ENCODE results near the gene CEP85L. TPM values are rescaled to one million over a fixed set of nuclear protein-coding genes. Genes with fewer than 3 reads are reported as not detected.

The CEP85L gene
- total and polyA plus RNA-seq, 2 of the 13 experiments (the other 11 are each of a cell fraction or from before 2014, with no cell fraction given): 0.44 to 1.7 TPM

DNA sequence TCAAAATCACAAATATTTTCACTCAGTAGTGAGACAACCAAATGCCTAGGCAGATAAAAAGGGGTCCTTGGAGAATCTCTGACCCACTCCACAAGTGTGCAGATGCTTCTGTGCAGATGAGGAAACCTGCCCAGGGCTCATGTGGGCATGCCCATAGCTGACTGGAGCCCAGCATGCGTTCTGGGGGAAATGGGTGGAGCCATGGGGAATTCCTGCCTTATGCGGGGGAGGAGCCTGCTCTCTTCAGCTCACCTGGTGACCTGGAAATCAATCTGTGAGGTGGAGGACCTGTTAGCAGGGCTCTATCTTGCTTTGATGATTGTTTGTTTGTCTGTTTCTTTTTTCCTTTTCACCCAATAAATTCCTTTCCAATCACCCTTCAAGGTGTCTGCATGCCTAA is 126.7 kb downstream of the CEP85L start:
- ATAC-seq: no peak

GRCh38 chr6:118523216-118523615 is 128.2 kb downstream of the CEP85L start:
- Histone ChIP-seq H3K4me2 (ENCODE audit: low read depth, low read length) (no peak overlapping the region), H3K9me3 (ENCODE audit: low read length) (no peaks in the 10 kb centered on the region), H3K9ac (ENCODE audit: insufficient read depth, low read depth, low read length) (no peak overlapping the region), H3K4me3 (replicated peaks in 1 of 3; ENCODE audit: insufficient read depth in 1 of 3, low read depth in 2 of 3, low read length in 3 of 3) (no peak overlapping the region), H3K27me3 (ENCODE audit: control insufficient read depth in 1 of 2, insufficient read depth in 2 of 2, low read length in 2 of 2) (no peaks in the 10 kb centered on the region), H3K36me3 (replicated peaks in 1 of 2; ENCODE audit: control insufficient read depth in 1 of 2, insufficient read depth in 2 of 2, low read length in 2 of 2) (no peaks in the 10 kb centered on the region), H4K20me1 (ENCODE audit: insufficient read depth, low read length) (no peaks in the 10 kb centered on the region; the same call in 1 of the 2 replicates), H3K27ac (ENCODE audit: extremely low read length, insufficient read depth, low read length) (no peak overlapping the region), H2AFZ (ENCODE audit: low read length) (no peak overlapping the region), H3K4me1 (ENCODE audit: insufficient read depth, low read length) (no peaks in the 10 kb centered on the region), H3K79me2 (ENCODE audit: insufficient read depth, low read length) (no peaks in the 10 kb centered on the region)
- DNase-seq (ENCODE audit: low spot score) (no peak), FAIRE-seq (no peak), ATAC-seq (no peak)
- intact Hi-C loops (cut with micrococcal nuclease; ENCODE audit: unreplicated experiment): no loop called here
- WGBS (ENCODE audit: low lambda C conversion rate): 59% methylated on average over 5 of the region's 5 CpGs
- TF ChIP-seq RFXANK (CRISPR knock-in tag; IDR thresholded peaks at IDR 0.05): no peak
- in situ Hi-C loops (cut with HindIII; ENCODE audit: extremely low pct_ligation_motif_present, low pct_unique_long_range_greater_than_20kb): no loop called here
- no TSS peak for BruUV-seq (replicated peaks)
- ChIA-PET POLR2A (no interaction called here), CTCF (ENCODE audit: low intra/inter-chr PET ratio, low total read pairs) (no interaction called here)

More for the DNA sequence above, 126.7 kb downstream of the CEP85L start:
- ChIA-PET POLR2A (no interaction called here), CTCF (ENCODE audit: low intra/inter-chr PET ratio, low total read pairs) (no interaction called here)
- FAIRE-seq (no peak), DNase-seq (ENCODE audit: low spot score) (no peak)
- H3K4me3 ChIP-seq (replicated peaks in 1 of 3; ENCODE audit: insufficient read depth in 1 of 3, low read depth in 2 of 3, low read length in 3 of 3): no peak overlapping the region
- no peaks in the 10 kb centered on the region for H3K36me3 ChIP-seq (replicated peaks in 1 of 2; ENCODE audit: control insufficient read depth in 1 of 2, insufficient read depth in 2 of 2, low read length in 2 of 2)
- no peak overlapping the region for H2AFZ ChIP-seq (ENCODE audit: low read length)
- H3K9ac ChIP-seq (ENCODE audit: insufficient read depth, low read depth, low read length): no peak overlapping the region
- WGBS (ENCODE audit: low lambda C conversion rate): 21% methylated on average over 2 of the region's 2 CpGs
- H3K4me1 ChIP-seq (ENCODE audit: insufficient read depth, low read length): no peaks in the 10 kb centered on the region
- no peaks in the 10 kb centered on the region for H3K27me3 ChIP-seq (ENCODE audit: control insufficient read depth in 1 of 2, insufficient read depth in 2 of 2, low read length in 2 of 2)
- no peaks in the 10 kb centered on the region for H3K79me2 ChIP-seq (ENCODE audit: insufficient read depth, low read length)
- BruUV-seq (replicated peaks): no TSS peak
- H3K4me2 ChIP-seq (ENCODE audit: low read depth, low read length): no peak overlapping the region
- intact Hi-C loops (cut with micrococcal nuclease; ENCODE audit: unreplicated experiment) (no loop called here), in situ Hi-C loops (cut with HindIII; ENCODE audit: extremely low pct_ligation_motif_present, low pct_unique_long_range_greater_than_20kb) (no loop called here)
- H3K9me3 ChIP-seq (ENCODE audit: low read length): no peaks in the 10 kb centered on the region
- H4K20me1 ChIP-seq (ENCODE audit: insufficient read depth, low read length): no peaks in the 10 kb centered on the region; the same call in 1 of the 2 replicates
- no peak overlapping the region for H3K27ac ChIP-seq (ENCODE audit: extremely low read length, insufficient read depth, low read length)
- TF ChIP-seq YEATS2 (CRISPR knock-in tag; IDR thresholded peaks at IDR 0.05; ENCODE audit: borderline replicate concordance): no peak
- TF ChIP-seq ZNF557 (CRISPR knock-in tag; IDR thresholded peaks at IDR 0.05): no peak

GRCh38 chr6:118522422-118522821 is 129.0 kb downstream of the CEP85L start:
- in situ Hi-C loops (cut with HindIII; ENCODE audit: extremely low pct_ligation_motif_present, low pct_unique_long_range_greater_than_20kb): no loop called here
- Histone ChIP-seq H3K4me1 (ENCODE audit: insufficient read depth, low read length) (no peaks in the 10 kb centered on the region), H3K27me3 (ENCODE audit: control insufficient read depth in 1 of 2, insufficient read depth in 2 of 2, low read length in 2 of 2) (no peaks in the 10 kb centered on the region), H3K79me2 (ENCODE audit: insufficient read depth, low read length) (no peaks in the 10 kb centered on the region), H3K9me3 (ENCODE audit: low read length) (no peaks in the 10 kb centered on the region), H3K36me3 (replicated peaks in 1 of 2; ENCODE audit: control insufficient read depth in 1 of 2, insufficient read depth in 2 of 2, low read length in 2 of 2) (no peaks in the 10 kb centered on the region), H3K4me2 (ENCODE audit: low read depth, low read length) (no peak overlapping the region), H3K4me3 (replicated peaks in 1 of 3; ENCODE audit: insufficient read depth in 1 of 3, low read depth in 2 of 3, low read length in 3 of 3) (no peak overlapping the region), H3K9ac (ENCODE audit: insufficient read depth, low read depth, low read length) (no peak overlapping the region), H3K27ac (ENCODE audit: extremely low read length, insufficient read depth, low read length) (no peak overlapping the region), H4K20me1 (ENCODE audit: insufficient read depth, low read length) (no peaks in the 10 kb centered on the region; the same call in 1 of the 2 replicates), H2AFZ (ENCODE audit: low read length) (no peak overlapping the region)
- ChIA-PET CTCF (ENCODE audit: low intra/inter-chr PET ratio, low total read pairs) (no interaction called here), POLR2A (no interaction called here)
- intact Hi-C loops (cut with micrococcal nuclease; ENCODE audit: unreplicated experiment): no loop called here
- no peak for DNase-seq (ENCODE audit: low spot score)
- no peak for TF ChIP-seq BRD4 (CRISPR knock-in tag; IDR thresholded peaks at IDR 0.05)
- no TSS peak for BruUV-seq (replicated peaks)
- ATAC-seq: no peak
- 81% methylated on average over 4 of the region's 4 CpGs for WGBS (ENCODE audit: low lambda C conversion rate)
- FAIRE-seq: no peak

Measured in HepG2 (cell line).